Urothelium cell line (cell line): ENCODE results near the gene DUSP22.

ENCODE experiments used
- DNase-seq: peaks from one replicate; pipeline ENCODE4 v3.0.0; 2011; ENCODE audit warnings: low spot score, mixed read lengths
- FAIRE-seq: peaks from 2 replicates; lab custom pipeline; 2011; peaks lifted over from hg19 to GRCh38; lab: Jason Lieb, UNC

DUSP22 gene

GRCh38 chr6:308307-308706, 16.0 kb downstream of the DUSP22 start:
- no peak for FAIRE-seq
- DNase-seq: no peak

- FAIRE-seq (no peak), DNase-seq (no peak)
These were observed 16.5 kb downstream of the DUSP22 start for GRCh38 chr6:308768-309167.

- DNase-seq (no peak), FAIRE-seq (no peak)
These were observed 17.7 kb downstream of the DUSP22 start for GRCh38 chr6:309947-310346.

- no peak for DNase-seq
- no peak for FAIRE-seq
These were observed 18.4 kb downstream of the DUSP22 start for GRCh38 chr6:310671-311070.

GRCh38 chr6:311679-312220, 19.5 kb downstream of the DUSP22 start:
- DNase-seq (no peak), FAIRE-seq (no peak)

- no peak for FAIRE-seq
- DNase-seq: no peak
These were observed 20.8 kb downstream of the DUSP22 start for GRCh38 chr6:313087-313486.

GRCh38 chr6:313917-314316, 21.6 kb downstream of the DUSP22 start:
- FAIRE-seq (no peak), DNase-seq (no peak)

- DNase-seq: no peak
- no peak for FAIRE-seq
These were observed 22.1 kb downstream of the DUSP22 start for GRCh38 chr6:314377-314776.

- FAIRE-seq: no peak
- no peak for DNase-seq
These were observed 22.9 kb downstream of the DUSP22 start for GRCh38 chr6:315226-315625.

- DNase-seq: no peak
- FAIRE-seq: no peak
These were observed 23.9 kb downstream of the DUSP22 start for GRCh38 chr6:315921-316752.

GRCh38 chr6:316753-317038, 24.4 kb downstream of the DUSP22 start:
- no peak for FAIRE-seq
- DNase-seq: no peak

GRCh38 chr6:317060-317447, 24.8 kb downstream of the DUSP22 start:
- FAIRE-seq: no peak

GRCh38 chr6:317448-318144, 25.3 kb downstream of the DUSP22 start:
- DNase-seq (no peak), FAIRE-seq (no peak)

More at GRCh38 chr6:317060-317447, 24.8 kb downstream of the DUSP22 start:
- DNase-seq: no peak

- DNase-seq (no peak), FAIRE-seq (no peak)
These were observed 26.1 kb downstream of the DUSP22 start for GRCh38 chr6:318243-318890.

- FAIRE-seq (no peak), DNase-seq (no peak)
These were observed 27.2 kb downstream of the DUSP22 start for GRCh38 chr6:319177-320131.

GRCh38 chr6:320351-321157, 28.3 kb downstream of the DUSP22 start:
- no peak for FAIRE-seq
- no peak for DNase-seq

GRCh38 chr6:321158-321438, 28.8 kb downstream of the DUSP22 start:
- FAIRE-seq (no peak), DNase-seq (no peak)

- FAIRE-seq: no peak
- no peak for DNase-seq
These were observed 29.4 kb downstream of the DUSP22 start for GRCh38 chr6:321536-322258.

- FAIRE-seq: no peak
- no peak for DNase-seq
These were observed 30.1 kb downstream of the DUSP22 start for GRCh38 chr6:322259-322930.
